AG20443 (cell line): ENCODE measurements around the gene NRP1.
"Not testable (repeated sequence)": the region's sequence is repeated elsewhere in the genome, so short reads cannot be mapped to it uniquely, and the experiment has no call there.

Experiments used
- DNase-seq: peaks from one replicate; pipeline ENCODE4 v3.0.0; 2012; ENCODE audit warnings: low spot score, mixed read lengths

The NRP1 gene

DNA sequence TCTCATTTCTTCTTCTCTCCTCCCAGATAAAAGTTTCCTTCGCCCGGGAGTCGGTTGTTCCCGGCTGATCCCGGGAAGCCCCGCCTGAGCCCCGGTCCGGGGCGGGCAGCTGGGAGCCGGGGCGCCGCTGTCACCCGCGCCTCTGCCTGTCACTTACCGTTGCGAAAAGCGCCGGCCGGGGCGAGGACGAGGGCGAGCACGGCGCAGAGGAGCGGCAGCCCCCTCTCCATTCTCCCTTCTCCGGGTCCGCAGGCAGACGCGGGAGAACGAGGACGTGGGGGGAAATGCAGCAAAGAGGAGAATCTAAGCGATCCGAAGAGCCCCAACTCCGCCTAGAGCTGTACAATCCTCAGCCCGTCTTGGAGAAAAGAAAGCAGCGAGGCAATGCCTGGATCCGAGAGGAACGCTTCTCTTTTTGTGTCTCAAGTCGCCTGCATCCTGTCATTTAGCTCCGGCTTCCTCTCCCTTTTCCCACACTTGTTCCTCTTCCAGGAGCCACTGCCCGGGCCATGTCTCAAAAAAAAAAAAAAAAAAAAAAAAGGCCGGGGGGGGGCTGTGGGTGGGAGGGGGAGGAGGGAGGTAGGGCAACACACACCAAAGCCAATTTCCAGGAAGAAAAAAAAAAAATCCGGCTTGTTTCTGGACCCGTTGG lies at the start of gene NRP1:
TSS of gene NRP1 (minus strand) at position 515 of the 652 bp plus-strand sequence. CDS start at position 230, 285 bp downstream.
- peak; percentile 52 for DNase-seq

DNA sequence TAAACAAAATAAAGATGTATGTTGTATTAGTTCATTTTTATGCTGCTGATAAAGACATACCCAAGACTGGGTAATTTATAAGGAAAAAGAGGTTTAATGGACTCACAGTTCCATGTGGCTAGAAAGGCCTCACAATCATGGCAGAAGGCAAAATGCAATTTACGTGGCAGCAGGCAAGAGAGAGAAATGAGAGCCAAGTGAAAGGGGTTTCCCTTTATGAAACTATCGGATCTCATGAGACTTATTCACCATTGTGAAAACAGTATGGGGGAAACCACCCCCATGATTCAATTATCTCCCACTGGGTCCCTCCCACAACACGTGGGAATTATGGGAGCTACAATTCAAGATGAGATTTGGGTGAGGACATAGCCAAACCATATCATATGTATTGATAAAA lies 49.7 kb upstream of the NRP1 start:
- not testable (repeated sequence) for DNase-seq

DNA sequence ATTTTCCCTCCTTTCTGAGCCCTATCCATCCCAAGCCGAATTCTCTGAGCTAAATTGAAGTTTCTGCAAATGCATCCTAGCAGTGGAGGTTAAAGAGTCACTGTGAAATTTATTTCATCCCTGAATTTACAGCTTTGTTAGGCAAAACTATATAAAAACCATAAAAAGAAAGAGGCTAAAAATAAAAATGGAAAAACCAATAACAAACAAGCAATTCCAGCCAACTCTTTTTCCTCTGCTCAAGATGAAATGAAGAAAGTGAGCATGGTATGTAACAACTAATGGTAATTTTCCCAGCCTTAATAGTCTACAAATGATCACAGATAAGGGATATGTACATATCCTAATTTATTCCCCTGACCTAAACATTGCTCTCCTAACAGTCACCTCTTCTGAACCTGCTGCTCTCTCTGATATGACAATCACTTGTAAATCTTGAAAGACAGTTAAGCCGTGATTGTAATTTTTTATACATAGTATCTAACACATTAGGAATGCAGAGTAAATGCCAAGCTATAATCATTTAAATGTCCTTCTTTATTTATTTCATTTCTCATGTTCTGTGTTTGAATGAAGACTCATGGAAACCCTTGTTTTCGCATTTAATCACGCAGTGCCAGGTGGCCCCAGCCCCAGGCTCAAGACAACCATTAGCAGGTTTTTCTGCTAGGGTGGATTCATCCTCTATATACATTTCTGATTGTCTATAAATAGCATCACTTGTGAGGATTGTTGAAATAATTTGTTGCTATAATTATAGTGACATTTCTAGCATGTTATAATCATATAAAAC lies 48.6 kb upstream of the NRP1 start:
- no peak for DNase-seq

DNA sequence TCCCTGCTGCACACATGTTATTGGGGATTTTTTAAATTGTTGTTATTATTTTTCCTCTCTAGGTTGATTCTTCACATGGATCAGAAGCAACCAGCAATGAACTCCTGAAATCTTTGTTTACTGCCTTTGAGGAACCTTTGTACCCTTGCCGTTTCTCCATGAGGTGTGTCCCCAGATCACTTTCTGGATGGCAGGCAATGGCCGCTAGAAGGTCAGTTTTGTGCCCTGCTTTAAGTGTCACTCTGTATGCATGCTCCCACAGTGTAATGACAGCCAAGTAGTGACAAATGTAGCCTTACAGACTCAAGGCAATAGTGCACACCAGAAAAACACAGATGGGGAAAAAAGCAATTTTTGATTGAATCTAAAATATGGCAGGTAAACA lies 47.7 kb upstream of the NRP1 start:
- no peak for DNase-seq

DNA sequence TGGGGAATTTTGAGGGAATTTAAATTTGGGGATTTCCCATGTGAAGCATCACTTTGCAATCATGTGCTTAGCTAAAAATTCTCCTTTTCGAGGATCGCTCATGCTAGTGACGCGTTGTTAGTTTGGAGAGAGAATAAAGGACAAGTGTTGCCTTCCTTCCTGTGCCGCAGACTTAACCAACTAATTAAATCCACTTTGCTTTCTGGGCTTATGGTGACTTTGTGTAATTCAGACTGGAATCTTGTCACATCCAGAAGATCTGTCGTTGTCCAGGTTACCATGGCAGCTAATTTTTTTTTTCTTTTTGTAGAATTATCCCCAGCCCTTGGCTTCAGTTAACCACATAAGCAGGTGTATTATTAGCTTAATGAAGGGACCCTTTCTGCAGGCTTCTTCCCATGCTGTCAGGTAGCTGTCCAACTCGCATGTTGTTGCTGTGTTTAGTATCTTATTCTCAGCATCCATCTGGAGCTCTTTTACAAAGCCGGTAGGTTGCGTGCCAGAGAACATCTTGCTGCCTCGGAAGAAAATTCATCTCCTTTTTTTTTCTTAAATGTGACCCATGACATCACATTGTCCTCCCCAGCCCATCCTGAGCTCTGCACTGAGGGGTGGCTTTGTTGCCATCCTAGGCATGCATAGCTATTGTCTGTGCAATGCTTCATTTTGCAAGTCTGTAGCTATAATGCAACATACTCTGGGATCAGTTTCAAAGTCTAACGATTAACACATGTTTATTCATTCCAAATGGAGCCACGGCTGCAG lies 47.2 kb upstream of the NRP1 start:
- peak; percentile 91 for DNase-seq

DNA sequence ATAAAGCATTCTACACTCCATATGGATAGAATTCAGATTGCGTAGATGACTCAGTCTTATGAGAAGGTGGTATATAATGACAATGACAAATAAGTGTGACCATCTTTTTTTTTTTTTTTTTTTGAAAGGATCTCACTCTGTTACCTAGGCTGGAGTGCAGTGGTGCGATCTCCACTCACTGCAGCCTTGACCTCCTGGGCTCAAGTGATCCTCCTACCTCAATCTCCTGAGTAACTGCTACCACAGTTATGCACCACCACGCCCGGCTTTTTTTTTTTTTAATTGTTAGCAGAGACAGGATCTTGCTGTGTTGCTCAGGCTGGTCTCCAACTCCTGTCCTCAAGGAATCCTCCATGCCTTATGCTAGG lies 43.2 kb upstream of the NRP1 start:
- DNase-seq = no peak

DNA sequence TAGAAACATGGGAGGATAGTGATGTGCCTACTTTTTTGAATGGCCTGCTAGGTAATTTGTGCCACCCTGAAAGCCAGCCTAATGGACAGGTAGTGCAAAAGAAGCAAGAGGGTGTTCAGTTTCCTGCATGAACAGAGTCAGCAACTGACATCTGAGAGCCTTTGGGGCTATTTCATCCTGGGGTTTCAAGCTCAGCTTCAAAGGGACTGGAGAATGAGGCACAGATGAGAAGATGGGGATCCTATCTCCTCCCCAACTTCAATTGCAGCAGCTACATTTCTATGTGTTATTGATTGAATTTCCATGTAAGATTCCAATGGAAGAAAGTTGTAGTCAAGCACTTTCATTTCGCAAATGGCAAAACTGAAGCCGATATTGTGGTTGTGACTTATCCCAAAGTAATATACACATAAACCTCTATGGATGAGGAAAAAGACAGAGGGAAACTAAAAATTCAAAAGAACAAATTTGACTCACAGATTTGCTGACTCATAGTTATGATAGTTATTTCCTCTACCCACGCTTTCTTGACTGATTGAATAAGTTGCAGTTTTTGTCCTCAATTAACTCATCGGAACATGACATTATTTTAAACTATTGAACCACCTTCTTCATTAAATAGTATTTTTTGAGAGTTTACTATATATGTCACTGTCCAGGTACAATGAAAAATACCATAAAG lies 42.6 kb upstream of the NRP1 start:
- DNase-seq = peak; percentile 37

DNA sequence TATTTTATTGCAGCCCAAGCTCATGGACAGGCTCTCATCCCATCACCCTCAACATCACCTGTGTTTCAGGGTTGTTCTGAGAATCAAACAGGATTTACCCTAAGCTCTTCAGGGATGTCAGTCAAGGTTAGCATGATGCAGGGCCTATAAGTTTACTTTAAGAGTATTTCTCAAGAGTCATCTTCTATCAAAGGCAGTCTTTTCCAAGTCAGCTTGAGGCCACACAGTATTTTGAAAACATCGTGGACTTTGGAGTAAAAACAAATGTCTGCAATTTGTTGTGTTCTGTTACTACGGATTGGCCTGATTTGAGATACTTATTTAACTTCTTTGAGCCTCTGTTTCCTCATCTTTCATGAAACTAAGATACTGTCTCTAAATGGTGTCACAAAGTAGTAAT lies 42.0 kb upstream of the NRP1 start:
- DNase-seq = no peak

DNA sequence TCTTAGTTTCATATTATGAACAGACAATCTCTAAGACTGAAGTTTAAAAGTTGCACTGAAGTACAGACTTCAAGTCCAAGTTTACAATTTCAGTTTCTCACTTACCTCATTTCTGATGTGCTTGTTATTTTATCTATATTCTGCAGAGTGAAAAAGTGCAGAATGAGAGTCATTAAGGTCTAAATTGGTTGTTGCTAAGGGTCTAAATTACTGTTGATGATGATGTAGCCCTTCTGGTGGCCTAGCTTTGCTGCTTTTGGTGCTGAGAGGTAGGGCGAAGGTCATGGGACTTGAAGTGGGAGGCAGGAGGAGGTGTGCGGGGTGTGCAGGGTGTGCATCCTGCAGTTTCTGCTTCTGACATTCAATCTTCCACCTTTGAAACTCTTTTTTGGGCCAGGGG lies 38.8 kb upstream of the NRP1 start:
- DNase-seq = no peak

DNA sequence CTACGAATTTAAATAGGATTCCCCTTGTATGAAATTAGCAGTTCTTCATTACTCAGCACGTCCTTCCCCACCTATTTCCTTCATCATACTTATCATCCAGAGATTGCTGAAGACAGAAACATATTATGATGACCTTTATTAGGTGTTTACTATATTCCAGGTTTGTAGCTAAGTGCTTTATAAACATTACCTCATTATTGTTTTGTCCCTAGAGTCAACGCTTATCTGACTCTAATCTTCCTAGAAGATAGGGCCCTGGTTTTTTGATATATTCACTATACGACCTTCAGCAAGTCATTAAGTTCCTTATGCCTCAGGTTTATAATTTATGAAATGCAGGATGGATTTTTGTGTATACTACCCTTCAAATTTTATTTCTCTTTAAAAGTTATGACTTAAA lies 36.8 kb upstream of the NRP1 start:
- no peak for DNase-seq

DNA sequence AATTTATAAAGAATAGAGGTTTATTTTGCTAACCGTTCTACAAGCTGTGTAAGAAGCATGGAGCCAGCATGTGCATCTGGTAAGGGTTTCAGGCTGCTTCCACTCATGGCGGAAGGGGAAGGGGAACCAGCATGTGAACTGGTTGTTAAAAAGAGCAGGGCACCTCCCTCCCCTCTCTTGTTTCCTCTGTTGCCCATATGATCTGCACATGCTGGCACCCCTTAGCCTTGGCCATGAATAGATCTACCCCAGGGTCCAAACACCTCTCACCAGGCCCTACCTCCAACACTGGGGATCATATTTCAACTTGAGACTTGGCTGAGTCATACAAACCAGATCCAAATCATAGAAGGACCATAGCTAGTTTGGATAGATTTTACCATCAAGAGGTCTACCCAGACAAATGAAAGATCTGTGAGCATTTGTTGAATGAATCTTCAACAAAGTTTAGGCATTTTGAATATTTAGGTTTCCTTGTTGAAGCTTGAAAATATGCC lies 36.0 kb upstream of the NRP1 start:
- DNase-seq = no peak

DNA sequence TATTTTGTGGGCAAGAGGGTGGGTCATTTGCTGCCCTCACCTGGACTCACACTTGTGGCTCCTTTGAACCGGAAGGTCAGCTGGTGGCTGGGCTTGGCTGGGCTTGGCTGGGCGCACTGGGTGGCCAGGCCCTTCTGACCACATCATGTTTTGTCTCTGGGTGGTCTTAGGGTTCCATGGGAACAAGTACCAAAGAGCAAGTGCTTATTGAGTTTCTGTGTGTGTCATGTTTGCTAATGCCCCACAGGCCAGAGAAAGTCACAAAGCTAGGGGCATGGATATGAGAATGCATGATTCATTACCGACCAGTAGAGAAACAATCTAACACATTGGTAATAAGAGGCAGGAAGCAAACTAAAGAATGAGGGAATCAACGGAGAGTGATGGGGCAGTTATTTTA lies 33.6 kb upstream of the NRP1 start:
- DNase-seq = no peak

DNA sequence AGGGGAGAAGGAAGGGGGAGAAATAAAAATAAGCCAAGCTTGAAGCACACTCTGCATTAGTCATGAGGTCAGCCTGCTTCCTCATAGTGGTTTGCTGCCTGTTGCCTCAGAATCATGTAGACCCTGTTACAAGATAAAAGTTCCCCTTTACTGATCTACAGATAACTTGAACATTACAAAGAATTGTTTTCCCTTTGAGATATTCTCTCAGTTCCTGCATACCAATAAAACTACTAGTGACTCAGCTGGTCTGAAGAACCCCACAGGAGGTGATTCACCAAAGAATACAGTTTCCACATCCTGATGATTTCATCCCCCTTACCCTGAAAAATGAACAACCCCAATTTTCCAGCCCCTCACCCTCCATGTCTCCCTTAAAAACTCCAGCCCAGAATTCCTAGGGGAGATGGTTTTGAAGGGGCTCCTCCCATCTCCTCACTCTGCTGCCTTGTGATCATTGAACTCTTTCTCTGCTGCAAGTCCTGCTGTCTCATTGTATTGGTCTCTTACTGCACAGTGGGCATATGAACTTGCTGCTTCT lies 31.5 kb upstream of the NRP1 start:
- DNase-seq = peak; percentile 65

DNA sequence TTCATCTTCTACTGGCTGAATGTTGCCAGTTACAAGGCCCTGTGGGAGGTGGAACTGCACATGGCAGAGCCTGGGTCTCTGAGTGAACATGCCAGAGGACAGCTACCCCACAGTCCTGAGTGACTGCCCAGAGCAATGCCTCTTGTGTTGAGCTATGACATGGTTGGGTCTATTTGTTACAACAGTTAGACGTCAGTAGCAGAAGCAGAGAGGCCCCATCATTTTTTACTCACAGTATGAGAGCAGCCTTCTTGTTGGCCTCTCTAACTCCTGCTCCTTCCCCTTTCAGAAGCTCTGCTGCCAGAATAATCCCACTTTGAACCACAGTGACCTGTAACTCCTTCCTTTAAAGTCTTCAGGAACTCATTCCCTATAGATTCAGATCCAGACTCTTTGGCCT lies 30.8 kb upstream of the NRP1 start:
- DNase-seq = no peak

DNA sequence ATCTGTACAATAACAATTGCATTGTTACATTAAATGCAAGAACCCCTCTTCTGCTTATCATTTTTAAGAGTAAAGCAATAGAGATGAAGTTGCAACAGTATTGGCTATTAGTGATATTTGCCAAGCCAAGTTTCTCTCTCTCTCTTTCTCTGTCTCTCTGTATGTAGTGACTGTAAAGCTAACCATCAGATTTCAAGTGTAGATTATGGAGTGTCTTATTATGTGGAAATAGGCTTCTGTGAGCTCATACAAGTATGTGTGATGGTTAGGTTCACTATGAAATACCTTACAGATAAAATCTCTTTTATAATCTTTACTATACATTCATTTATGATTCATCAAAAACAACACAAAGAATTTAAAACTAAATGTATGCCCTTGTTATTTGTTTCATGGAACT lies 28.6 kb upstream of the NRP1 start:
- DNase-seq = no peak

DNA sequence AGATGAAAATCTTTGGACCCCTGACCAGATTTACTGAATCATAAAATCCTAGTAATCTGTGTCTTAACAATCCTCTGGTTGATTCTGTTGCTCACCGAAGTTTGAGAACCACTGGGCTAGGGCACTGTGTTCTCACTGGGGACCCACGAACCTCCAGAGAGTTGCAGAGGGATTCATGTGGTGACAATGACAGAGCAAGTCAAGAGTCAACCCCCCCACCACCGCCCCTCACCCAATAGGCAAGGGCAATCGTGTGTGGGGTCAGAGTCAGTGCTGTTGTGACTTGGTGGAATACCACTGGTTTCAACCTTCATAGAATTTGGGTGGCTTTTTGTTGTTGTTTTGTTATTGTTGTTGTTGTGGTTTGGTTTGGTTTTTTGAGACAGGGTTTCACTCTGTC lies 23.5 kb upstream of the NRP1 start:
- DNase-seq = no peak

DNA sequence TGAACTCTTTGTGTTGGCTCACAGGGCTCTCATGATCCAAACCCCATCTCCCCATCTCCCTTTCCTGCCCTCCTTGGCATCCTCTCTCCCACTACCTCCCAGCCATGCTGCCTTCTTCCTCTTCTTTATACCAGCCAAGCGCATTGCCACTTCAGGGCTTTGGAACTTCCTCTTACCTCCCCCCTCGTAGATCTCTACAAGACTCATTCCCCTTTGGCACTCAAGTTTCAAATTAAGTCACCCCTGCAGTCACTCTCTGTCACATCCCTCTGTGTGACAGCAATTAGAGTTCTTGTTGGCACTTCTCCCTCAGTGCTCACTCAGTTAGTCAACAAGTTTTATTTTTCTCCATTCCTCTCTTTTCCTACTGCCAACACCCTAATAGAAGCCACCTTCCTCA lies 20.8 kb upstream of the NRP1 start:
- DNase-seq = no peak

DNA sequence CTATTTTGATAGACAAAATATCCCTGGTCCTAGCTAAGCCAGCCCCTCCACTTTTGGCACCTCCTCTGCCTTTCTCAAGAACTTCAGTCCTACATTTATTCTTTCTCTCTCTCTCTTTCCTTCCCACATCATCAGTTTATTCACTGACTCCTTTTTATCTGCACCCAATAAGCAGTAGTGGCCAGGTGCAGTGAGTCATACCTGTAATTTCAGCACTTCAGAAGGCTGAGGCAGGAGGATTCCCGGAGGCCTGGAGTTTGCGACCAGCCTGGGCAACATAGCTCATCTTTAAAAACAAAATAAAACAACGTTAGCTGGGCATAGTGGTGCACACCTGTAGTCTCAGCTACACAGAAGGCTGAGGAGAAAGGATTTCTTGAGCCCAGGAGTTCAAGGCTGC lies 19.4 kb upstream of the NRP1 start:
- no peak for DNase-seq

DNA sequence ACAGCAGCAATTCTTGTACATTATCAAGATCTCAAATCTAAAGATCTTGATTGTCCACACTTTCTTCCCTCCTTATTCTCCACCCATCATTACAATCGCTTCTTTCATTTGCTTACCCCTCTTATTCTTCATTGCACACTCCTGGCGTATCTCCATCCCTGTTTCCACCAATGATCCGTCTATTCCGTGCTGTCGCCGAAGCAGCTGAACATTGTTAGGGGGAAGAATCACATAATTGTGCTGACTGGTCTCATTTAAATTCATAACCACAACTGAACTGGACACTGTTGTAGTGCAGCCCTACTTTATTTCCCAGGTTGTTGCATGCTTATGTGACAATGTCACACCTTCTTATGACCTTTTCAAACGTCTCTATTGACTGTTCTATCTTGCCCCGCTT lies 18.9 kb upstream of the NRP1 start:
- no peak for DNase-seq

DNA sequence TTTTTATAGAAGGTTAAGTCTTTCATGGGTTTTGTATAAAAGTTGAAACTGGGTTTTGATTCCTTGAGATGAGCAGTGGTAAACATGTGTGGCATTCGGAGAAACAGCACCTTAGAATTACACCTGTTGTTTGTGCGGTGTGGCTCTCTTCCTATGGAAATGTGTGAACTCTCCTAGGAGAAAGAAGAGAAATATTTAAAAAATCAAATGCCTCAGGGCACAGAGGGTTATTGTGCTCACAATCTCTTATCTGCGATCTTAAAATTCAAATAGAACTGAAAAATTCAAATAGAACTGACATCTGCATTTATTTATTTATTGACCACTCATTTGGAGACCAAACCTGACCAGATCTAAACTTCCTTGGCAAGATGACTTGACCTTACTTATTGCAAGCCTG lies 18.1 kb upstream of the NRP1 start:
- no peak for DNase-seq

DNA sequence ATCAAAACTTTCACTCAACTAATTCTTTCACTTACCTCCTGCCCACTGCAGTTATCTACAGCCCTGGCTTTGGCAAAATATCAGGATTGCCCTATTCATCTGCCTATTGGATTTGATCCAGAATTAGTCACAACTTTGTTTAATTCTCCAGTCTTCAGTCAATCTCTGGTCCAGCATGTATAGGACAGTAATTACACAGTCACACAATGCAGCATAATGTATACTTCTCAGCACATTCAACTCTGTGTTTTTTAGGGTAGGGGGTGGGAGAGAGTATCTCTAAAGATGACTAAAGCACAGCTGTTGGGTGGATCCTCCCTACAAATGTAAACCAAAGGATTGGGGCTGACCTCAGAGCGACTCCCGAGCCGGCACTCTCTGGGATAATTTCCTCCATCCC lies 17.7 kb upstream of the NRP1 start:
- DNase-seq = peak; percentile 14

DNA sequence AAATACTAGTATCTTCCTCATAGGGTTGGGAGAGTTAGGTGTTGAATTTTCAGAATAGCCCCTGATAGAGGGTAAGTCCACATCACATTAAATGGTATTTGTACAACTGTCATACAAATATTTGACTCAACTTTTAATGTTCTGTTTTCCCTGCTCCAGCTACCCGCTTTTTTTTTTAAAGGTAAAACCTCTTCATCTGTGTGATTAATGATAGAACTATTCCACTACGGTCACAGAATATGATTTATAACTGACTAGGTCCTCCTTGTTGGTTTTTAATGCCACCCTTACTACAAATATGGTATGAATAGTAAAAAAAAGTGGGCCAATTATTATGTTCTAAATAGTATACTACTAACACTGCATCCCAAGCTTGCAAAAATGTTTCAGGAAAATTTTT lies 15.6 kb upstream of the NRP1 start:
- DNase-seq = no peak
